Measurements from ENCODE around the gene ITIH3.

ITIH3 gene

GRCh38 chr3:52779011-52779836, 15.4 kb upstream of the ITIH3 start:
- DNase-seq = peak; percentile 83

- DNase-seq = no peak
Measured at GRCh38 chr3:52779837-52780585, 14.6 kb upstream of the ITIH3 start.

- DNase-seq = no peak
Measured at GRCh38 chr3:52781741-52782140, 12.9 kb upstream of the ITIH3 start.

- no peak for DNase-seq
Measured at GRCh38 chr3:52782412-52783210, 12.0 kb upstream of the ITIH3 start.

- DNase-seq = no peak
Measured at GRCh38 chr3:52783211-52783555, 11.4 kb upstream of the ITIH3 start.

- DNase-seq = no peak
Measured at GRCh38 chr3:52784021-52784621, 10.5 kb upstream of the ITIH3 start.

DNA sequence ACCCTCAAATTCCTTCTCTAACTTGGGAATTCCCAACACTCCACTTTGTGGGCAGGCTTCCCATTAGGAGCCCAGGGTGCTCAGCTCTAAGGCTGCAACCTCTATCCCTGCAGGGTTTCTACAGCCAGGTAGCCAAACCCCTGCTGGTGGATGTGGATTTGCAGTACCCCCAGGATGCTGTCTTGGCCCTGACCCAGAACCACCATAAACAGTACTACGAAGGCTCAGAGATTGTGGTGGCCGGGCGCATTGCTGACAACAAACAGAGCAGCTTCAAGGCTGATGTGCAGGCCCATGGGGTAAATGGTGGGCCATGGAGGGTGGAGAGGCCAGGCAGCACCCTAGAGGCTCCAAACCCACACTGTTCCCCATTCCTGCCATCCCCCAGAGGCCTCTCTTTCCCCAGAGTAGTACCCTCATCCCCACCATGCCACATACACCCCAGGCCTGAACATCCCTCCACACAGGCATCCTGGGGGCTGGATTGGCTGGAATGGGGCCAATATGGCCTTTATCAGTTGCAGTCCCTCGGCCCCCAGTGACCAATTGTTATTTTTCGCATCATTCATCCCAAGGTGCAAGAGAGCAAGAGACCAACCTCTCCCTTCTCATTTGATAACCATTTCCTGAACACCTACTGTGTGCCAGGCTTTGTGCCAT, 9.5 kb upstream of the ITIH3 start:
- DNase-seq = no peak

GRCh38 chr3:52786330-52787215, 8.0 kb upstream of the ITIH3 start:
- no peak for DNase-seq

GRCh38 chr3:52787246-52787645, 7.3 kb upstream of the ITIH3 start:
- DNase-seq = no peak

GRCh38 chr3:52787672-52788625, 6.6 kb upstream of the ITIH3 start:
- no peak for DNase-seq

DNA sequence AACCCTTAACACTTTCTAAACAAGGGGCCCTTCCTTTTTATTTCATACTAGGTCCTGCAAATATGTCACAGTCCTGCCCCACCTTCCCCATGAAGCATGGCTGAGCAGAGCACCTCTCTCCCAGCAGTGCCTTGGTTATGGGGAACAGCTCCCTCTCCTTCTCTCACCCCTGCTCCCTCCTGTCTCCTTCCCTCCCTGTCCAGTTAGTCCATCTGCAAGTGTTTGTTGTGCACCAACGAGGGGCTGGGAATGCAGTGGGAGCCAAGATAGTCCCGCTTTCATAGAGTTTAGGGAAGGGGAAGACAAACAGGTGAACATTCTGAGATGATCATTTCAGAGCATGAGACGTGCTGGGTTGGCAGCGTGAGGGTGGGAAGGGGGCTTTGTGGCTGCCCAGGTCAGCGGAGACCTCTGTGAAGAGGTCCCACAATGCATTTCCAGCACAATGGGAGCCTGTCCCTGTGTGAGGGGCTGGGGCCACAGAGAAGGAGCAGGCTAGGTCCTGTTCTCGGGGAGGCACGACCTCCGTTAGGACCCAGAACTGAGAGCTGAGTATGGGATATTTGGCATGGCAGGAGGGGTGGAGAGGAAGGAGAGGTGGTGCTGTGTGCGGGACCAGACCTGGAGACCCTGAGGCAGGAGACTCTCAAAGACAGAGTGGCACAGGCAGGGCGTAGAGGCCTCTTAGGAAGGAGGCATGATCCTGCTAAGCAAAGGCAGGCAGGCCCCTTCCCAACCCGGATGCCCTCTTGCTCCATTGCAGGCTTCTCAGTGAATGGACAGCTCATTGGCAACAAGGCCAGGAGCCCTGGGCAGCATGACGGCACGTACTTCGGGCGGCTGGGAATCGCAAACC, 5.5 kb upstream of the ITIH3 start:
- no peak for DNase-seq

DNA sequence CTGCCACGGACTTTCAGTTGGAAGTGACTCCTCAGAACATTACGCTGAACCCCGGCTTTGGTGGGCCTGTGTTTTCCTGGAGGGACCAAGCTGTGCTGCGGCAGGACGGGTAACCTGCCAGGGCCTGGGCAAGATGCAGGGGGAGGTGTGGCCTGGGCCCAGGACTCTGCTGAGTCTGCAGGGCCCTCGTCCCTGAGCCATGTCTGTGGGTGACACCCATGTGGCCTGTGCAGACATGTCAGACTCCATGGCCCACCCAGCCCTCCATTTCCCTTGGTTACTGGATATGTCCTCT, 4.9 kb upstream of the ITIH3 start:
- no peak for DNase-seq

DNA sequence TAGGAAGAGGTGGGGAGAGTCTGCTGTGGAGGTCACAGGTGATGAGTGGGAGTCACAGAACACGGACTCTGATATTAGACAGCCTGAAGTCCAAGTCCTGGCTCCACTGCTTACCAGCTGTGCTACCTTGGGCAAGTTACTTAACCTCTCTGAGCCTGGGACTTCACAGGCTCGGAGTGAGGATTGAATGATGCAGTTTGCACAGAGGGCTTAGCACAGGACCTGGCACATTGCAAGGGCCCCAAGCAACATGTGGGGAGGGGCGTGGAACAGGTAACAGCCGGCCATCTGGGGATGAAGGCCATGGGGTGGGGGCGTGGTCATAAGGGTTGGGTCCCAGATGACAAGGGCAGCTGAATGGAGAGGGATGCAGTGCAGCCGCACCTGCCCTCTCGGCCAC, 4.3 kb upstream of the ITIH3 start:
- DNase-seq = no peak

- DNase-seq = no peak
Measured at GRCh38 chr3:52790741-52791140, 3.9 kb upstream of the ITIH3 start.

DNA sequence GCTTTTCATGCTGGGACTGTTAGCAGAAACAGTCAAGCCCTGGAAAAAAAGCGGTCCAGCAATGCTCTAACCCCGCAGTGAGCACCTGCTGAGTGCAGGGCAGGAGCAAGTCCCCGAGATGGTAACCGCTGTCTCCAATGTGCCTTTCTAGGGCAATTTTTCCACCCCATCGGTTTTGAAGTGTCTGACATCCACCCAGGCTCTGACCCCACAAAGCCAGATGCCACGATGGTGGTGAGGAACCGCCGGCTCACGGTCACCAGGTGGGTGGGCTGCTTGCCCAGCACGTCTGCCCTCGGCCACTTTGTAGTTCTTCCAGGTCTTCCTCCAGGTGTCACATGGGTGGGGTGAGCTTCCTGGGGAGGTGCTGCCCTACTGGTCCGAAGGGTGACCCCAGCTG, 3.2 kb upstream of the ITIH3 start:
- no peak for DNase-seq

DNA sequence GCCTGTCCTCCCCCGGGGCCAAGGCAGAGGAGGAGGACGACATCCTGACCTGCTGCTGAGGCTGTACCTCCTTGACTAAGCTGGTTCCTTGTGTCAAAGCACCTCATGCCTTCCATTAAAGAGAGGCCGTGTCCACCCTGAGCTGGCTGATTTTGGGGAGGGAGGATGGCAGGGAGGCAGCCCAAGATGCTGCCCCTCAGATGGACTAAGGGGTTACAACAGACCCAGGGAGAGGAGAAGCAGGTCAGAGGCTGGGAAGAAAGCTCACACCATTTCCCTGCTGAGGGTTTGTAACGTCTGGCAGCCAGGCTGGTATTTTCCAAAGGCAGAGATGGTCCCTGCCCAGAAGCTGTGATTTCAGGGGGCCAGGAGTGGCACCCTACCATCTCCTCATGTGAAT, 2.7 kb upstream of the ITIH3 start:
- DNase-seq = no peak

- no peak for DNase-seq
Measured at GRCh38 chr3:52792413-52792812, 2.2 kb upstream of the ITIH3 start.

DNA sequence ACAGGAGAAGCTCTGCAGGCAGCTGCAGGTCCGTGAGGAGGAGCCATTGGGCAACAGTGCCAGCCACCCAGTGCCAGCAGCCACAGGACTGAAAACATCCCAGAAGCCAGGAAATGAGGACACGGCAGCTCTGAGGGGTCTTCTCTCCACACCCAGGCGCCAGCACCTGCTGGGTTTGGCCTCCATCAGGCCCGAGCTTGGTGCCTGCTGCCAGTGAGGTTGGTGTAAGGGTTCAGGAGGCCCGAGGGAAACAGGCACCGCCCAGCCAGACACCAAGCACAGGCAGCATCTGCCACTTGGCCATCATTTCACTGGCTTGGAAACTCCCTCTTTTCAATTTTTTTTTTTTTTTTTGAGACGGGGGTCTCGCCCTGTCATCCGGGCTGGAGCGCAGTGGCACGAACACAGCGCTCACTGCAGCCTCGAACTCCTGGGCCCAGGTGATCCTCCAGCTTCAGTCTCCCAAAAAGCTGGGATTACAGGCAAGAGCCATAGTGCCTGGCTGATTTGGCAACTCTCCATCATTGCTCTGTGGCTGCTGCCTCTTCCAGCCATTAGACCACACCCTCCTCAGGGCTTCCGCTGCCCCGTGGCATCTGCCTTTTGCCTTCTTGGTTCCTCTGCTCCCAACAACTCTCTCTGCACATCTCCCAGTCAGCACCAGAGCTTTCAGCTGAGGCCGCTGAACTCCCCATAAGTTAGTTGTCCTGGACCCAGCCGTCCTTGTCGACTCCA, 1.5 kb upstream of the ITIH3 start:
- peak; percentile 16 for DNase-seq

All from suppressor macrophage treated with lipopolysaccharide for 4 hours (primary cell).